GM21360 (cell line): Measurements from ENCODE around the gene ARID3A.

Source experiments
- ATAC-seq: cut with Tn5 transposase; IDR thresholded peaks from one replicate; pipeline ENCODE4 v1.9.1; 2021; ENCODE audit warnings: mild to moderate bottlenecking, moderate library complexity; ENCODE audit not compliant: unreplicated experiment

The ARID3A gene

DNA sequence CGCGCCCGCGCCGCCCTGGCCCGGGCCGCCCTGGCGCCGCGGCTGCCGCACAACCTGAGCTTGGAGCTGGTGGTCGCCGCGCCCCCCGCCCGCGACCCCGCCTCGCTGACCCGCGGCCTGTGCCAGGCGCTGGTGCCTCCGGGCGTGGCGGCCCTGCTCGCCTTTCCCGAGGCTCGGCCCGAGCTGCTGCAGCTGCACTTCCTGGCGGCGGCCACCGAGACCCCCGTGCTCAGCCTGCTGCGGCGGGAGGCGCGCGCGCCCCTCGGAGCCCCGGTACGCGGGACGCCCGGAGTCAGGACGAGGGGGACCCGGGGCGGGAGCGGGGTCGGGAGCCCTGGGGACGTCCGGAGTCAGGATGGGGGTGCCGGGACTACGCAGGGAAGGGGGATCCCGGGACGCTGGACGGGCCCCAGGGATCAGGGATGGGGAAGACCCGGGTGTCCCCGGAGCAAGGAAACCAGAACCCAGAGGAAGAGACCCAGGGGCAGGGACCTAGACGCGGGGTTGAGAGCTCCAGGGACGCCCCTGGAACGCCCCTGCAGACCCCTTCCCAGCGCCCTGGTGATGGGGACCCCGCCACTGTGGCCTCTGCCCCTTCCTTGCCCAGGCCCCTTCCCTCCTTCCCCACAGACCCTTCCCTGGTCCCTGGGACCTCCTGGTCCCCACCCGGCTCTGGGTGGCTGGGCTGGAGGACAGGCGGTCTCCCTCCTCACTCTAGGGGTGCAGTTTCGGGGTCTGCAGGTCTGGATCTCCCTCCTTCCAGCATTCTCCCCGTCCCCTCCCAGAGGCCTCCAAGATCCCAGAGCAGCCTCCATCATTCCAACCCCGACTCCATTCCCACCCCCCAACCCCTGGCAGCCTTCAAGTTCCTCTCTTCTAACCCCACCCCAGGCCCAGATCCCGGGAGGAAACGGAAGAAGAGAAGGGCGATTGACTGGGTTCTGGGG lies 75.0 kb downstream of the ARID3A start:
- ATAC-seq: no peak

DNA sequence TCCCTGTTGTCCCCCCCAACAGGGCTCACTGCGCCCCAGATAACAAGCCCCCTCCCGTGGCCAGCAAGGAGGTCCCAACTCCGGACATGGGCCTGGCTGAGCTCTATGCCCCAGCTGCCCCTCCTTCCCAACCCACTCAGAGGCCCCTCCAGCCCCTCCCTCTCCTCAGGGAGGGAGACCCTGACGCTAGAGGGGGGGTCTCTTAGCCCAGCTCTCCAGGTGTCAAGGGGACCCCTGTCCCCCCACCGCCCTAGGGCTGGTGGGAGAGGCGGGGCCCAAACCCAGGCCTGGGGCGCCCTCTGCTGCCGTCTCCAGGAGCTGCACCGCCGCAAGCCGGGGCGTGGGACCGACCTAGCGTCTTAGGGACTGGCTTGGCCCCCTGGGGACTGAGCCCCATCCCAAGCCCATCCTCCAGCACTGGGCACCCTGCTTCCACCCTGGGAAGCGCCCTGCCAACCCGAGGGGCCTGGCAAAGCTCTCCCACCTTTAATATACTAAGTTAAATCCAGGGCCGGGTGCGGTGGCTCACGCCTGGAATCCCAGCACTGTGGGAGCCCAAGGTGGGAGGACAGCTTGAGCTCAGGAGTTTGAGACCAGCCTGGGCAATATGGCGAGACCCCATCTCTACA lies 75.8 kb downstream of the ARID3A start:
- no peak for ATAC-seq

- no peak for ATAC-seq
Measured at GRCh38 chr19:1002600-1002999, 76.8 kb downstream of the ARID3A start.

GRCh38 chr19:1003283-1003682 lies 77.4 kb downstream of the ARID3A start:
- no peak for ATAC-seq

DNA sequence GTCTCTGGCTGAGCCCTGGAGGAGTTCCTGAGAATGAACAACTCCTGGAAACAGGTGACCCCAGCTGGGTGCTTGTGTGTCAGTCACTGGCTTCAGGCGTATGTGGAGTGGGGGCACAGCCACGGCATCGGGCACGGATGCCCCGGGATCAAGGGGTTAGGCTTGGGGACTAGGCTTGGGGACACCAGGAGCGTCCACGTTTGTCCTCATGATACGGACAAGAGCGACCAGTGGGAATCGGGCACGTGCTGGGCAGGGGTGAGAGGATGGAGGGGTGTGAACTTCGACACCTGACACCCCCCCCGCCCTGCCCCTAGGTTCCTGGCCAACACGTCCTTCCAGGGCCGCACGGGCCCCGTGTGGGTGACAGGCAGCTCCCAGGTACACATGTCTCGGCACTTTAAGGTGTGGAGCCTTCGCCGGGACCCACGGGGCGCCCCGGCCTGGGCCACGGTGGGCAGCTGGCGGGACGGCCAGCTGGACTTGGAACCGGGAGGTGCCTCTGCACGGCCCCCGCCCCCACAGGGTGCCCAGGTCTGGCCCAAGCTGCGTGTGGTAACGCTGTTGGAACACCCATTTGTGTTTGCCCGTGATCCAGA lies 78.5 kb downstream of the ARID3A start:
- ATAC-seq: no peak

DNA sequence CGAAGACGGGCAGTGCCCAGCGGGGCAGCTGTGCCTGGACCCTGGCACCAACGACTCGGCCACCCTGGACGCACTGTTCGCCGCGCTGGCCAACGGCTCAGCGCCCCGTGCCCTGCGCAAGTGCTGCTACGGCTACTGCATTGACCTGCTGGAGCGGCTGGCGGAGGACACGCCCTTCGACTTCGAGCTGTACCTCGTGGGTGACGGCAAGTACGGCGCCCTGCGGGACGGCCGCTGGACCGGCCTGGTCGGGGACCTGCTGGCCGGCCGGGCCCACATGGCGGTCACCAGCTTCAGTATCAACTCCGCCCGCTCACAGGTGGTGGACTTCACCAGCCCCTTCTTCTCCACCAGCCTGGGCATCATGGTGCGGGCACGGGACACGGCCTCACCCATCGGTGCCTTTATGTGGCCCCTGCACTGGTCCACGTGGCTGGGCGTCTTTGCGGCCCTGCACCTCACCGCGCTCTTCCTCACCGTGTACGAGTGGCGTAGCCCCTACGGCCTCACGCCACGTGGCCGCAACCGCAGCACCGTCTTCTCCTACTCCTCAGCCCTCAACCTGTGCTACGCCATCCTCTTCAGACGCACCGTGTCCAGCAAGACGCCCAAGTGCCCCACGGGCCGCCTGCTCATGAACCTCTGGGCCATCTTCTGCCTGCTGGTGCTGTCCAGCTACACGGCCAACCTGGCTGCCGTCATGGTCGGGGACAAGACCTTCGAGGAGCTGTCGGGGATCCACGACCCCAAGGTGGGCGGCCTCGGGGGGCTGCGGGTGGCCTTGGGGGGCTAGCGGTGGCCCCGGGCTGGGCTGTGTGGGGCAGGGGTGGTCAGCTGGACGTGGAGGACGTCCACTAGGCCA lies 79.2 kb downstream of the ARID3A start:
- no peak for ATAC-seq

- no peak for ATAC-seq
Measured at GRCh38 chr19:1006711-1007398, 81.0 kb downstream of the ARID3A start.

DNA sequence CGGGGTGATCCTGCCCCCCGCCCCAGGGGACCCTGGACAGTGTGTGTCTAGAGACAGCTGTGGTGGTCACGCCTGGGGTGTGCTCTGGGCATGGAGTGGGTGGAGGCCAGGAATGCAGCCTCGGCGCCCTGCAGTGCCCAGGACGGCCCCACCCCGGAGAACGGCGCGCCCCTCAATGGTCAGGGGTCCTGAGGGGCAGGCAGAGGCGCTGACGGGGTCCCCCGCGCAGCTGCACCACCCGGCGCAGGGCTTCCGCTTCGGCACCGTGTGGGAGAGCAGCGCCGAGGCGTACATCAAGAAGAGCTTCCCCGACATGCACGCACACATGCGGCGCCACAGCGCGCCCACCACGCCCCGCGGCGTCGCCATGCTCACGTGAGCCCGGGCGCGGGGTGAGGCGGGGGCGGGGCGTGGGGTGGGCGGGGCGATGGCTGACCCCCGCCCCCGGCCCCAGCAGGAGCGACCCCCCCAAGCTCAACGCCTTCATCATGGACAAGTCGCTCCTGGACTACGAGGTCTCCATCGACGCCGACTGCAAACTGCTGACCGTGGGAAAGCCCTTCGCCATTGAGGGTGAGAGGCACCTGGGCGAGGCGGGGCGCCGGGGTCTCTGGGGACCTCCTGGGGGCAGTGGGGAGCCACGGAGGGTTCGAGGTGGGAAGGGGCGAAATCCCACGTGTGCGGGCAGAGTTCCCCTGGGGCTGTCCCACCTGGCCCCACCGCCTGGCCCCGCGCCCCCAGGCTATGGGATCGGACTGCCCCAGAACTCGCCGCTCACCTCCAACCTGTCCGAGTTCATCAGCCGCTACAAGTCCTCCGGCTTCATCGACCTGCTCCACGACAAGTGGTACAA lies 81.8 kb downstream of the ARID3A start:
- ATAC-seq: no peak

DNA sequence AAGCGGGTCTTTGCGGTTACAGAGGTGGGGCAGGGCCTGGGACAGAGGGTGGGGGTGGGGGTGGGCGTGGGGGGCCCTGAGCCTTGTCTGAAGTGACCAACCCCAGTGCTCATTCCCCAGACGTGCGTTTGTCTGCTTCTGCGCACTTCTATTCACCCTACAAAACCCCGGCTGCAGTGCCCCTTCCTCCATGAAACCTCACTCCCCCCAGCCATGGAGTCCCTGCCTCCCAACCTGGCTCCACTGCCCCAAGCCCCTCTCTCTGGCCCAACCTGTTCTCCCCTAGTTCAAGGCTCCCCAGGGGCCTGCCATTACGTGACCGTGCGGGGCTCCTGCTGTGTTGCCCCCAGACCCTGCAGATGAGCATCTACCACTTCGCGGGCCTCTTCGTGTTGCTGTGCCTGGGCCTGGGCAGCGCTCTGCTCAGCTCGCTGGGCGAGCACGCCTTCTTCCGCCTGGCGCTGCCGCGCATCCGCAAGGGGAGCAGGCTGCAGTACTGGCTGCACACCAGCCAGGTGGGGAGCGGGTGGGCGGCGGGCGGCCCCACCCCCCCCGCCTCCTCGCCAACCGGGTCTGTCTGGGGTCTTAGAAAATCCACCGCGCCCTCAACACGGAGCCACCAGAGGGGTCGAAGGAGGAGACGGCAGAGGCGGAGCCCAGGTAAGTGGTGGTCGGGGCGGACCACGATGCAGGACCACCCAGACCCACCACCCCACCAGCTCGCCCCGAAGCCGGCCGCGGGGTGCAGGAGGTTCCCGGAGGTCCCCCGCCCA lies 82.6 kb downstream of the ARID3A start:
- ATAC-seq: no peak

GRCh38 chr19:1009041-1009980 lies 83.5 kb downstream of the ARID3A start:
- ATAC-seq: no peak

DNA sequence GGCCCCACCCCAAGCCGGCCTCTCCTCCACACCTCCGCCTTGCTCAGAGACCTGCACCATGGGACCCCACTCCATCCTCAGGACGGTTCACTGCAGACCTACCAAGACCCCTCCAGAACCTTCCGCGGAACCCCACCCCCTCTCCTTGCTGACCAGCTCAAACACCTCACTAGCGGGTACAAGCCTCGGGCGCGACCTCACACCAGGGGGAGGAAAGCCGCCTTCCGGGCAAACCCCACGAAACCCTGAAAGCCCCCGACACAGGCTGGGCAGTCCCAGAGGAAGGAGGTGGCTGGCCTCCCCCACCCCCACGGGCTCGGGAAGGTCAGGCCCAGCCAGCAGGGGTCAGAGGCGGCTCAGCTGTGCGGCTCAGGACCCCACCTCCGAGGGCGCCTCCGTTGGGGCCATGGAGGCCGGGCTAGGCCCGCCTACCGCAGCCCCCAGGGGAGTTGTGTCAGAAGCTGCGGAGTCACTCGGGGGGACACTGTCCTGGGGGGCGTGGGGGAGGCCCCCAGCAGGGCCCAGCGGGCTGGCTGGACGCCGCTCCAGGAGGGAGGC lies 84.2 kb downstream of the ARID3A start:
- ATAC-seq: no peak

- ATAC-seq: no peak
Measured at GRCh38 chr19:1010586-1011510, 85.0 kb downstream of the ARID3A start.

GRCh38 chr19:1011831-1012333 lies 86.0 kb downstream of the ARID3A start:
- ATAC-seq: no peak

DNA sequence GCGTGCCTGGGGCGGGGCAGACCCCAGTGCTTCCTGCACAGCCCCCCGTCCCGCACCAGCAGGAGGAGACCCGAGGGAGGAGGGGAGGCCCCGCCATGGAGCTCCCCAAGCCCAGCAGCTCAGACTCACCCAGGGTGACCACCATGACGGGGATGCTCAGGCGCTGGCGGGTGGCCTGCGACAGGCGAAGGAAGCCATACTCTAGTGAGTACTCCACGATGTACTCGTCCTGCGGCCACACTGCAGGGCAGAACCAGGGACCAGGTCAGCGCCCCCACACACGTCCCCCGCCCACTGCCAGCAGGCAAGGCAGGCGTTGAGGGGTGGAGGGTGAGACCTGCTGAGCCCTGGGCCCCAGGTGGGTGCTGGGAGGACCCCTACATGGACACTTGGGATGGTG lies 86.5 kb downstream of the ARID3A start:
- ATAC-seq: no peak

DNA sequence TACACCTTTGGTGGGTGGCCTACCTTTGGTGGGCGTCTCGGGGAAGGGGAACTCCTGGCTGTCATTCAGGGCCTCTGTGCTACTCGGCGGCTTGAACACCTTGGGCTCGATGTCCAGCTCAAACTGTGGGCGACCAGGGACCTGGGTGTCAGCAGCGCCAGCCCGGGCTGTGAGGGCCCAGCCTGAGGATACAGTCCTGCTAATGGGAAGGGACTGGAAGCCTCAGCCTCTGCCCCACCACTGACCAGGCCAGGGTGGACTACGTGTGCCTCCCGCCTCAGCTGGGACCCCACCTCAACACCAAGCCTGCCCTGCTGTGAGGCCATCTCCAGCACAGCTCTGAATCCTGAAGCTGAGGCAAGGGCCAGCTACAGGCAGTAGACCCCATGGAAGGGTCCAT lies 87.4 kb downstream of the ARID3A start:
- no peak for ATAC-seq
